CD4-positive, alpha-beta T cell (primary cell): ENCODE measurements around the gene RBMS1. TPM values are rescaled to one million over a fixed set of nuclear protein-coding genes. Genes with fewer than 3 reads are reported as not detected.

Experiments used
- ATAC-seq: fragments of 200-7000 bp; cut with Tn5 transposase; one replicate; pipeline ENCODE4 v1.10.0; 2022; ENCODE audit warnings: mild to moderate bottlenecking; ENCODE audit not compliant: poor library complexity
- CTCF ChIA-PET: fragments of 350-600 bp; sonication (Branson Sonifier 250); formaldehyde crosslinking; loops from one replicate; lab custom pipeline; 2021; ENCODE audit warnings: antibody characterized with exemption, inconsistent platforms; lab: Charles Lee
- POLR2A ChIA-PET: fragments of 350-600 bp; sonication (Branson Sonifier 250); formaldehyde crosslinking; loops from one replicate; lab custom pipeline; 2021; ENCODE audit warnings: antibody characterized with exemption, inconsistent platforms; lab: Charles Lee
- DNase-seq, 14 experiments: peaks; one replicate each; pipeline ENCODE4 v3.0.0-alpha.2; 2013 to 2020; ENCODE audit warnings: mixed read lengths in 2 of 14
- H3K27ac ChIP-seq, 2 donors: one replicate each; pipeline versions ENCODE4 v1.5.1 to v1.7.0; 2013; ENCODE audit warnings: low read length in 2 of 2, low read depth in 1 of 2, mild to moderate bottlenecking in 1 of 2
- H3K27me3 ChIP-seq, 2 experiments: 1 replicate in 1 of 2; 2 replicates in 1 of 2; pipeline versions ENCODE4 v1.6.1 to v1.7.0; 2013; ENCODE audit warnings: low read length in 2 of 2, control low read depth in 1 of 2, mild to moderate bottlenecking in 1 of 2, moderate library complexity in 1 of 2; ENCODE audit not compliant: insufficient read depth in 2 of 2, control insufficient read depth in 1 of 2
- H3K36me3 ChIP-seq: one replicate; pipeline ENCODE4 v1.6.1; 2013; ENCODE audit warnings: low read length, control low read depth; ENCODE audit not compliant: insufficient read depth
- H3K4me1 ChIP-seq: one replicate; pipeline ENCODE4 v1.6.1; 2013; ENCODE audit warnings: low read length, control low read depth; ENCODE audit not compliant: insufficient read depth
- H3K4me3 ChIP-seq: one replicate; pipeline ENCODE4 v1.5.1; 2013; ENCODE audit warnings: mild to moderate bottlenecking, low read length, moderate library complexity
- H3K9me3 ChIP-seq, 2 experiments: 1 replicate in 1 of 2; 2 replicates in 1 of 2; pipeline versions ENCODE4 v1.6.1 to v1.7.0; 2013; ENCODE audit warnings: low read length in 2 of 2, mild to moderate bottlenecking in 2 of 2, control low read depth in 1 of 2, moderate library complexity in 1 of 2; ENCODE audit not compliant: control insufficient read depth in 1 of 2, insufficient read depth in 1 of 2
- H3K27ac Mint-ChIP-seq: one replicate; pipeline ENCODE4 v1.8.0; 2020; ENCODE audit warnings: mixed read lengths
- H3K27me3 Mint-ChIP-seq: one replicate; pipeline ENCODE4 v1.8.0; 2021; ENCODE audit warnings: mixed read lengths
- H3K36me3 Mint-ChIP-seq: one replicate; pipeline ENCODE4 v1.8.0; 2021; ENCODE audit warnings: low read depth, mixed read lengths
- H3K4me1 Mint-ChIP-seq: one replicate; pipeline ENCODE4 v1.8.0; 2021; ENCODE audit warnings: low read depth, mixed read lengths
- H3K4me3 Mint-ChIP-seq: one replicate; pipeline ENCODE4 v1.8.0; 2020; ENCODE audit warnings: mild to moderate bottlenecking, mixed read lengths
- H3K9me3 Mint-ChIP-seq: one replicate; pipeline ENCODE4 v1.8.0; 2020; ENCODE audit warnings: mixed read lengths
- intact Hi-C, 2 experiments: fragments of 100-400 bp; cut with DNase I in 1 of 2; cut with micrococcal nuclease in 1 of 2; formaldehyde crosslinking; loops; one replicate each; pipeline versions ENCODE4 v1.15.1 to v1.9.0; 2023 to 2025; cut with DNase I, micrococcal nuclease
- polyA plus RNA-seq, 2 donors: library from polyadenylated mRNA; unstranded; fragments of 120-200 nt; gene quantifications; one replicate each; pipeline ENCODE4 v1.2.1, GENCODE V29; 2013
- total RNA-seq, 174 experiments: library from RNA in 2 of 174; stranded (reverse) in 2 of 174; gene quantifications; one replicate each; pipeline ENCODE4 v1.2.3 and lab custom pipeline; 2021 to 2026
- TF ChIP-seq, protein P1 (sequence below): fragments of 200-600 bp; IDR thresholded peaks from one replicate; pipeline ENCODE4 v1.8.0; 2022; ENCODE audit warnings: antibody characterized with exemption, mild to moderate bottlenecking

RBMS1 gene, protein sequence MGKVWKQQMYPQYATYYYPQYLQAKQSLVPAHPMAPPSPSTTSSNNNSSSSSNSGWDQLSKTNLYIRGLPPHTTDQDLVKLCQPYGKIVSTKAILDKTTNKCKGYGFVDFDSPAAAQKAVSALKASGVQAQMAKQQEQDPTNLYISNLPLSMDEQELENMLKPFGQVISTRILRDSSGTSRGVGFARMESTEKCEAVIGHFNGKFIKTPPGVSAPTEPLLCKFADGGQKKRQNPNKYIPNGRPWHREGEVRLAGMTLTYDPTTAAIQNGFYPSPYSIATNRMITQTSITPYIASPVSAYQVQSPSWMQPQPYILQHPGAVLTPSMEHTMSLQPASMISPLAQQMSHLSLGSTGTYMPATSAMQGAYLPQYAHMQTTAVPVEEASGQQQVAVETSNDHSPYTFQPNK
- 10 to 100 TPM; 88.6 to 90.3 TPM for total RNA-seq
- polyA plus RNA-seq (2013, experiment 1 of 2) = 90.5 TPM
- polyA plus RNA-seq (2013, experiment 2 of 2) = 103 TPM
- 97.6 to 530 (median 164) reads per million in 172 experiments for total RNA-seq (lab: John Stamatoyannopoulos, UW)

GRCh38 chr2:160493227-160494028 is at the start of gene RBMS1:
Gene RBMS1 (minus strand): TSS chr2:160493807. CDS start chr2:160493363, 444 bp downstream.
- Mint-ChIP-seq H3K36me3 (peaks cover 10% of the 10 kb centered on the region), H3K4me3 (peak within 1 kb of the TSS; percentile 98), H3K9me3 (no peaks in the 10 kb centered on the region), H3K27ac (peak within 1 kb of the TSS; percentile 88), H3K4me1 (peaks cover 58% of the 10 kb centered on the region), H3K27me3 (no peaks in the 10 kb centered on the region)
- H3K9me3 ChIP-seq = no peaks in the 10 kb centered on the region
- ChIA-PET POLR2A (interaction anchor here (1.0 to 3.3 kb wide), 7 partner anchors 8 to 118 kb away, joined by 3 to 18 read pairs (median 5); no protein-coding TSS in a partner anchor), CTCF (interaction anchor here (1.1 to 1.4 kb wide), 2 partner anchors 64 to 139 kb away, joined by 3 to 4 read pairs; no protein-coding TSS in a partner anchor)
- DNase-seq (peak; percentile 25 to 79 (median 47)), ATAC-seq (peak; percentile 51)
- H3K4me1 ChIP-seq = peaks cover 12% of the 10 kb centered on the region
- intact Hi-C loops = loop anchor here (2.0 to 5.0 kb wide), 6 partner anchors 19 to 781 kb away; partner anchors contain the start of genes LY75 (in 1 of the 2) and MARCHF7 (in 1 of the 2)
- H3K27ac ChIP-seq = peak within 1 kb of the TSS; percentile 65 to 90
- no peaks in the 10 kb centered on the region for H3K27me3 ChIP-seq
- H3K4me3 ChIP-seq = peak within 1 kb of the TSS; percentile 66
- no peaks in the 10 kb centered on the region for H3K36me3 ChIP-seq
- TF ChIP-seq, protein P1, sequence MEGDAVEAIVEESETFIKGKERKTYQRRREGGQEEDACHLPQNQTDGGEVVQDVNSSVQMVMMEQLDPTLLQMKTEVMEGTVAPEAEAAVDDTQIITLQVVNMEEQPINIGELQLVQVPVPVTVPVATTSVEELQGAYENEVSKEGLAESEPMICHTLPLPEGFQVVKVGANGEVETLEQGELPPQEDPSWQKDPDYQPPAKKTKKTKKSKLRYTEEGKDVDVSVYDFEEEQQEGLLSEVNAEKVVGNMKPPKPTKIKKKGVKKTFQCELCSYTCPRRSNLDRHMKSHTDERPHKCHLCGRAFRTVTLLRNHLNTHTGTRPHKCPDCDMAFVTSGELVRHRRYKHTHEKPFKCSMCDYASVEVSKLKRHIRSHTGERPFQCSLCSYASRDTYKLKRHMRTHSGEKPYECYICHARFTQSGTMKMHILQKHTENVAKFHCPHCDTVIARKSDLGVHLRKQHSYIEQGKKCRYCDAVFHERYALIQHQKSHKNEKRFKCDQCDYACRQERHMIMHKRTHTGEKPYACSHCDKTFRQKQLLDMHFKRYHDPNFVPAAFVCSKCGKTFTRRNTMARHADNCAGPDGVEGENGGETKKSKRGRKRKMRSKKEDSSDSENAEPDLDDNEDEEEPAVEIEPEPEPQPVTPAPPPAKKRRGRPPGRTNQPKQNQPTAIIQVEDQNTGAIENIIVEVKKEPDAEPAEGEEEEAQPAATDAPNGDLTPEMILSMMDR = no peak

DNA sequence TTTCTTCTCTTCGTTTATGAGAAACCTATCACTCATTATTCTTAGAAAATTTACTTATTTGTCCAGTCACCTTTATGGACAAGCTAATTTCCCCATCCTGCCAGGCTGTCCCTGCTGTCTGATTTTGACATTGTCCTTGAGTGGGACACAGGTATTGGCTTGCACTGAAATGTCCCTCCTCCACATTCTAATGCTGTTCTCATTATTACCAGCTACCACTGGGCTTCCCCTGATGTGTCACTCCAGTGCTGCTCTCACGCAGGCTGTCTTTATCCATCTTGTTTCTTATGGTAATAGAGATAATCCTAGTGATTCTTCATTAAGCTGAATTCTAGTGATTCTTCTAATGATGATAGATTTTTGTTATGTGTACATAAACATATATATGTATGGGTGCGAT is 48.1 kb upstream of the RBMS1 start:
- no peak overlapping the region for H3K4me3 Mint-ChIP-seq
- H3K36me3 Mint-ChIP-seq = no peaks in the 10 kb centered on the region
- DNase-seq (no peak), ATAC-seq (no peak)
- CTCF ChIA-PET = no interaction called here
- no peaks in the 10 kb centered on the region for H3K4me1 ChIP-seq
- no peaks in the 10 kb centered on the region for H3K4me1 Mint-ChIP-seq
- H3K27me3 Mint-ChIP-seq = no peaks in the 10 kb centered on the region
- H3K9me3 ChIP-seq = no peaks in the 10 kb centered on the region
- H3K9me3 Mint-ChIP-seq = no peaks in the 10 kb centered on the region
- H3K4me3 ChIP-seq = no peak overlapping the region
- no peak overlapping the region for H3K27ac ChIP-seq
- H3K27me3 ChIP-seq = no peaks in the 10 kb centered on the region
- TF ChIP-seq, protein P1 = no peak
- intact Hi-C loops = no loop called here
- H3K27ac Mint-ChIP-seq = no peak overlapping the region
- H3K36me3 ChIP-seq = no peaks in the 10 kb centered on the region
- POLR2A ChIA-PET = no interaction called here

- no peak overlapping the region for H3K4me3 ChIP-seq
- H3K27ac ChIP-seq = no peak overlapping the region
- Mint-ChIP-seq H3K27ac (no peak overlapping the region), H3K4me3 (no peak overlapping the region), H3K4me1 (peaks cover 5% of the 10 kb centered on the region), H3K27me3 (no peaks in the 10 kb centered on the region), H3K36me3 (no peaks in the 10 kb centered on the region), H3K9me3 (no peaks in the 10 kb centered on the region)
- no peaks in the 10 kb centered on the region for H3K9me3 ChIP-seq
- ChIA-PET CTCF (no interaction called here), POLR2A (no interaction called here)
- DNase-seq (no peak), ATAC-seq (no peak)
- no peaks in the 10 kb centered on the region for H3K36me3 ChIP-seq
- H3K4me1 ChIP-seq = no peaks in the 10 kb centered on the region
- TF ChIP-seq, protein P1 = no peak
- intact Hi-C loops = no loop called here
- H3K27me3 ChIP-seq = no peaks in the 10 kb centered on the region
Measured at GRCh38 chr2:160538559-160539355, 45.1 kb upstream of the RBMS1 start.
